PFSK-1 (cell line): ENCODE data around the gene WFDC1.

Experiments
- FOXP2 ChIP-seq: optimal IDR thresholded peaks from 2 replicates; pipeline ENCODE3; 2011; ENCODE audit warnings: borderline replicate concordance, control low read depth, inconsistent platforms; ENCODE audit not compliant: insufficient read depth; ENCODE audit errors: extremely low read length, extremely low read depth
- POLR2AphosphoS5 ChIP-seq: IDR thresholded peaks from 2 replicates; pipeline ENCODE4 v1.6.1; 2012; ENCODE audit warnings: low read depth, mild to moderate bottlenecking, control low read depth, low read length, moderate library complexity
- TAF1 ChIP-seq: IDR thresholded peaks from 2 replicates; pipeline ENCODE4 v1.6.1; 2012; ENCODE audit warnings: low read length, control low read depth, borderline replicate concordance; ENCODE audit not compliant: insufficient read depth
- TF ChIP-seq, protein P1 (sequence below), 2 experiments: IDR thresholded peaks; 2 replicates each; pipeline versions ENCODE4 v1.6.1 to v1.8.0; 2011 to 2012; ENCODE audit warnings: low read depth in 2 of 2, low read length in 2 of 2, control low read depth in 1 of 2, inconsistent platforms in 1 of 2, mild to moderate bottlenecking in 1 of 2, moderate library complexity in 1 of 2; ENCODE audit not compliant: insufficient read depth in 1 of 2

DNA sequence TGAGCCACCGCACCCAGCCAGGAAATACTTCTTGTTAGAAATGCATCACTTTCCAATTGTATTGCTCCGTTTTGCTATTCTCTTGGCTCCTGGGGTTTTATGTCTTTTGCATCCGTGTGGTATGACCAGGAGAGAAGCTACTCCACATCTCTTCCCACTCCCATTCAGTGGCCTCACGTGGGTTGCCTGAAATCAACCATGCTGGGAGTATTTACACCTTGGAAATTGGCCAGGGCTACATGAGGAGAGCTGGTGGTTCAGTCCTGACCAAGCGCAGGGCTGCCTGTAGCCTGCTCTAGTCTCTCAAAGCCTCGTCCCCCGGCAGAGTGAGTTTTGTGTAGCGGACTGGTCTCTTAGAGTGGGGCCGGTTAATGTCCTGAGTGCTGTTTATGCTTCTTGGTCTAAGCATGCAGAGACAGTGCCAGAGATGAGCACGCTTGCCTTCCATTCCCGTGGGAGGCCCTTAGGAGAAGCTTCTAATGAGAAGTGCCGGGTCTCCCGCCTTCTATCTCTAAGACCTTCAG lies 3.8 kb downstream of the WFDC1 start:
- TF ChIP-seq FOXP2 (no peak), TAF1 (no peak), POLR2AphosphoS5 (no peak)
- TF ChIP-seq, protein P1, sequence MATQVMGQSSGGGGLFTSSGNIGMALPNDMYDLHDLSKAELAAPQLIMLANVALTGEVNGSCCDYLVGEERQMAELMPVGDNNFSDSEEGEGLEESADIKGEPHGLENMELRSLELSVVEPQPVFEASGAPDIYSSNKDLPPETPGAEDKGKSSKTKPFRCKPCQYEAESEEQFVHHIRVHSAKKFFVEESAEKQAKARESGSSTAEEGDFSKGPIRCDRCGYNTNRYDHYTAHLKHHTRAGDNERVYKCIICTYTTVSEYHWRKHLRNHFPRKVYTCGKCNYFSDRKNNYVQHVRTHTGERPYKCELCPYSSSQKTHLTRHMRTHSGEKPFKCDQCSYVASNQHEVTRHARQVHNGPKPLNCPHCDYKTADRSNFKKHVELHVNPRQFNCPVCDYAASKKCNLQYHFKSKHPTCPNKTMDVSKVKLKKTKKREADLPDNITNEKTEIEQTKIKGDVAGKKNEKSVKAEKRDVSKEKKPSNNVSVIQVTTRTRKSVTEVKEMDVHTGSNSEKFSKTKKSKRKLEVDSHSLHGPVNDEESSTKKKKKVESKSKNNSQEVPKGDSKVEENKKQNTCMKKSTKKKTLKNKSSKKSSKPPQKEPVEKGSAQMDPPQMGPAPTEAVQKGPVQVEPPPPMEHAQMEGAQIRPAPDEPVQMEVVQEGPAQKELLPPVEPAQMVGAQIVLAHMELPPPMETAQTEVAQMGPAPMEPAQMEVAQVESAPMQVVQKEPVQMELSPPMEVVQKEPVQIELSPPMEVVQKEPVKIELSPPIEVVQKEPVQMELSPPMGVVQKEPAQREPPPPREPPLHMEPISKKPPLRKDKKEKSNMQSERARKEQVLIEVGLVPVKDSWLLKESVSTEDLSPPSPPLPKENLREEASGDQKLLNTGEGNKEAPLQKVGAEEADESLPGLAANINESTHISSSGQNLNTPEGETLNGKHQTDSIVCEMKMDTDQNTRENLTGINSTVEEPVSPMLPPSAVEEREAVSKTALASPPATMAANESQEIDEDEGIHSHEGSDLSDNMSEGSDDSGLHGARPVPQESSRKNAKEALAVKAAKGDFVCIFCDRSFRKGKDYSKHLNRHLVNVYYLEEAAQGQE (IDR thresholded peaks at IDR 0.05; ENCODE audit: insufficient read depth in 1 of 2, low read depth in 2 of 2, low read length in 2 of 2) = no peak
